Measurements from ENCODE around the gene HK1.

HK1 gene

GRCh38 chr10:69375307-69376151 lies 97.2 kb downstream of the HK1 start:
- Histone ChIP-seq H3K4me2 (ENCODE audit: low read length) (no peak overlapping the region), H4K20me1 (ENCODE audit: insufficient read depth, low read length) (no peaks in the 10 kb centered on the region), H3K4me3 (ENCODE audit: low read length) (no peak overlapping the region), H3K79me2 (ENCODE audit: low read length) (no peaks in the 10 kb centered on the region), H3K4me1 (ENCODE audit: low read length) (peaks cover 8% of the 10 kb centered on the region), H2AFZ (ENCODE audit: low read depth, low read length) (no peak overlapping the region), H3K36me3 (replicated peaks; ENCODE audit: low read depth, low read length) (peaks cover 9% of the 10 kb centered on the region), H3K9ac (ENCODE audit: low read length) (no peak overlapping the region), H3K27ac (ENCODE audit: low read length) (no peak overlapping the region), H3K27me3 (ENCODE audit: low read depth, low read length) (no peaks in the 10 kb centered on the region), H3K9me3 (ENCODE audit: insufficient read depth, low read length) (no peaks in the 10 kb centered on the region)
- TF ChIP-seq EZH2phosphoT487 (IDR thresholded peaks at IDR 0.05; ENCODE audit: low read depth) (no peak), CTCF (IDR thresholded peaks at IDR 0.05; ENCODE audit: low read depth, low read length) (no peak)

GRCh38 chr10:69376662-69377061 lies 98.4 kb downstream of the HK1 start:
- Histone ChIP-seq H2AFZ (ENCODE audit: low read depth, low read length) (no peak overlapping the region), H3K27me3 (ENCODE audit: low read depth, low read length) (no peaks in the 10 kb centered on the region), H3K79me2 (ENCODE audit: low read length) (no peaks in the 10 kb centered on the region), H3K27ac (ENCODE audit: low read length) (no peak overlapping the region), H3K36me3 (replicated peaks; ENCODE audit: low read depth, low read length) (peaks cover 9% of the 10 kb centered on the region), H3K9ac (ENCODE audit: low read length) (no peak overlapping the region), H3K4me2 (ENCODE audit: low read length) (no peak overlapping the region), H4K20me1 (ENCODE audit: insufficient read depth, low read length) (no peaks in the 10 kb centered on the region), H3K4me3 (ENCODE audit: low read length) (no peak overlapping the region), H3K4me1 (ENCODE audit: low read length) (peaks cover 8% of the 10 kb centered on the region), H3K9me3 (ENCODE audit: insufficient read depth, low read length) (no peaks in the 10 kb centered on the region)
- TF ChIP-seq CTCF (IDR thresholded peaks at IDR 0.05; ENCODE audit: low read depth, low read length) (no peak), EZH2phosphoT487 (IDR thresholded peaks at IDR 0.05; ENCODE audit: low read depth) (no peak)

- H3K9me3 ChIP-seq (ENCODE audit: insufficient read depth, low read length): no peaks in the 10 kb centered on the region
- TF ChIP-seq CTCF (IDR thresholded peaks at IDR 0.05; ENCODE audit: low read depth, low read length) (no peak), EZH2phosphoT487 (IDR thresholded peaks at IDR 0.05; ENCODE audit: low read depth) (no peak)
- no peaks in the 10 kb centered on the region for H3K79me2 ChIP-seq (ENCODE audit: low read length)
- peaks cover 8% of the 10 kb centered on the region for H3K4me1 ChIP-seq (ENCODE audit: low read length)
- H3K27me3 ChIP-seq (ENCODE audit: low read depth, low read length): no peaks in the 10 kb centered on the region
- H3K9ac ChIP-seq (ENCODE audit: low read length): no peak overlapping the region
- no peak overlapping the region for H3K4me2 ChIP-seq (ENCODE audit: low read length)
- no peak overlapping the region for H3K4me3 ChIP-seq (ENCODE audit: low read length)
- no peak overlapping the region for H3K27ac ChIP-seq (ENCODE audit: low read length)
- H2AFZ ChIP-seq (ENCODE audit: low read depth, low read length): no peak overlapping the region
- H3K36me3 ChIP-seq (replicated peaks; ENCODE audit: low read depth, low read length): peaks cover 9% of the 10 kb centered on the region
- H4K20me1 ChIP-seq (ENCODE audit: insufficient read depth, low read length): no peaks in the 10 kb centered on the region
These were observed 98.9 kb downstream of the HK1 start for GRCh38 chr10:69377191-69377590.

- no peak overlapping the region for H2AFZ ChIP-seq (ENCODE audit: low read depth, low read length)
- no peaks in the 10 kb centered on the region for H4K20me1 ChIP-seq (ENCODE audit: insufficient read depth, low read length)
- H3K4me1 ChIP-seq (ENCODE audit: low read length): peaks cover 8% of the 10 kb centered on the region
- no peak overlapping the region for H3K4me3 ChIP-seq (ENCODE audit: low read length)
- H3K9me3 ChIP-seq (ENCODE audit: insufficient read depth, low read length): no peaks in the 10 kb centered on the region
- H3K27me3 ChIP-seq (ENCODE audit: low read depth, low read length): no peaks in the 10 kb centered on the region
- no peak overlapping the region for H3K27ac ChIP-seq (ENCODE audit: low read length)
- TF ChIP-seq EZH2phosphoT487 (IDR thresholded peaks at IDR 0.05; ENCODE audit: low read depth) (no peak), CTCF (IDR thresholded peaks at IDR 0.05; ENCODE audit: low read depth, low read length) (no peak)
- H3K79me2 ChIP-seq (ENCODE audit: low read length): no peaks in the 10 kb centered on the region
- H3K4me2 ChIP-seq (ENCODE audit: low read length): no peak overlapping the region
- no peak overlapping the region for H3K9ac ChIP-seq (ENCODE audit: low read length)
- H3K36me3 ChIP-seq (replicated peaks; ENCODE audit: low read depth, low read length): peaks cover 9% of the 10 kb centered on the region
These were observed 99.6 kb downstream of the HK1 start for GRCh38 chr10:69377933-69378332.
